ENCODE data around the gene TMEM31.

- no peak for TF ChIP-seq CTCF (IDR thresholded peaks at IDR 0.05)
- no peak for TF ChIP-seq POLR2A (IDR thresholded peaks at IDR 0.05)
Observed at GRCh38 chrX:103729015-103729414, 18.3 kb downstream of the TMEM31 start.
